K562 (cell line): ENCODE measurements around the gene HLA-E. TPM values are rescaled to one million over a fixed set of nuclear protein-coding genes. Genes with fewer than 3 reads are reported as not detected.

Experiments
- CBX3 ChIP-seq, 2 experiments: IDR thresholded peaks; 1 replicate in 1 of 2; 2 replicates in 1 of 2; pipeline ENCODE4 v1.6.1; 2012; ENCODE audit warnings: inconsistent platforms in 2 of 2, low read length in 2 of 2, borderline replicate concordance in 1 of 2, control low read depth in 1 of 2
- CXXC5 ChIP-seq: fragments of 250-450 bp; sonication (Bioruptor Pico); IDR thresholded peaks from 2 replicates; pipeline ENCODE4 v1.8.0; 2022; ENCODE audit warnings: inconsistent platforms, mild to moderate bottlenecking, moderate library complexity
- DPF2 ChIP-seq: fragments of 450-650 bp; IDR thresholded peaks from 2 replicates; pipeline ENCODE4 v1.6.1; 2016
- EHMT2 ChIP-seq: fragments of 450-650 bp; IDR thresholded peaks from 2 replicates; pipeline ENCODE4 v1.6.1; 2018; ENCODE audit warnings: antibody characterized with exemption
- ELF2 ChIP-seq: fragments of 250-450 bp; sonication (Bioruptor Pico); IDR thresholded peaks from 2 replicates; pipeline ENCODE4 v1.5.0; 2021; ENCODE audit warnings: mild to moderate bottlenecking
- GTF2E2 ChIP-seq: fragments of 200-800 bp; sonication (Bioruptor generic); IDR thresholded peaks from 2 replicates; pipeline ENCODE4 v1.6.1; 2016; ENCODE audit warnings: missing genetic modification characterization, missing compliant biosample characterization
- IRF2 ChIP-seq: sonication (generic); formaldehyde crosslinking; IDR thresholded peaks from 2 replicates; pipeline ENCODE4 v1.8.1; 2022; ENCODE audit warnings: mild to moderate bottlenecking, missing genetic modification reagents
- NR4A1 ChIP-seq, 2 experiments: fragments of 250-450 bp in 1 of 2; fragments of 450-650 bp in 1 of 2; sonication (Bioruptor Pico) in 1 of 2; IDR thresholded peaks; 2 replicates each; pipeline versions ENCODE4 v1.4.0 to v1.6.1; 2016 to 2020; ENCODE audit warnings: mild to moderate bottlenecking in 2 of 2, missing compliant biosample characterization in 1 of 2, missing genetic modification characterization in 1 of 2, moderate library complexity in 1 of 2
- PTBP1 ChIP-seq: fragments of 200-400 bp; formaldehyde crosslinking; IDR thresholded peaks from 2 replicates; pipeline ENCODE4 v1.6.1; 2017; ENCODE audit warnings: low read depth, low read length
- PYGO2 ChIP-seq: fragments of 450-650 bp; IDR thresholded peaks from 2 replicates; pipeline ENCODE4 v1.6.1; 2016; ENCODE audit warnings: mild to moderate bottlenecking, missing genetic modification characterization, moderate library complexity, missing compliant biosample characterization
- ZNF175 ChIP-seq: fragments of 200-800 bp; sonication (Bioruptor generic); IDR thresholded peaks from 2 replicates; pipeline ENCODE4 v1.6.1; 2016; ENCODE audit warnings: low read depth, mild to moderate bottlenecking, missing genetic modification characterization, missing compliant biosample characterization
- ZNF311 ChIP-seq: fragments of 250-450 bp; sonication (Bioruptor Pico); IDR thresholded peaks from 2 replicates; pipeline ENCODE4 v1.4.0; 2020; ENCODE audit warnings: mild to moderate bottlenecking, moderate library complexity
- ZNF436 ChIP-seq: fragments of 250-450, 450-650 bp; sonication (Bioruptor Pico); formaldehyde crosslinking; IDR thresholded peaks from 2 replicates; pipeline ENCODE4 v1.7.0; 2020; ENCODE audit warnings: mild to moderate bottlenecking
- polyA plus RNA-seq, 8 experiments: library from polyadenylated mRNA; depleted of rRNA in 4 of 8; stranded (reverse) in 5 of 8; unstranded in 3 of 8; fragments of >200 nt; fragmentation: Nextera tagmentation in 2 of 8; fragmentation: Illumina TruSeq in 1 of 8; extraction: Ambion mirVana in 2 of 8; extraction: Trizol in 1 of 8; gene quantifications; 2 replicates each; pipeline versions ENCODE4 v1.2.1 to v1.2.3, GENCODE V29; 2011 to 2014; ENCODE audit warnings: inconsistent platforms in 1 of 8, missing spikeins in 1 of 8
- total RNA-seq, 7 experiments: library from RNA; depleted of rRNA in 6 of 7; stranded (reverse); fragments of >200 nt in 6 of 7; fragmentation: Illumina TruSeq in 2 of 7; extraction: Trizol in 2 of 7; gene quantifications; 2 replicates each; pipeline versions ENCODE4 v1.2.1 to v1.2.3, GENCODE V29; 2011 to 2021; ENCODE audit warnings: low replicate concordance in 1 of 7
- TF ChIP-seq, protein P1 (sequence below), 2 experiments: fragments of 450-650 bp in 1 of 2; sonication (generic) in 1 of 2; formaldehyde crosslinking in 1 of 2; IDR thresholded peaks; 2 replicates each; pipeline versions ENCODE4 v1.7.1 to v1.9.0; 2016 to 2022; ENCODE audit warnings: inconsistent platforms in 1 of 2, mild to moderate bottlenecking in 1 of 2, missing genetic modification reagents in 1 of 2
- TF ChIP-seq, protein P2 (sequence below), 2 experiments: fragments of 200-800 bp in 1 of 2; sonication (Bioruptor generic) in 1 of 2; sonication (generic) in 1 of 2; formaldehyde crosslinking in 1 of 2; IDR thresholded peaks in 1 of 2; conservative IDR thresholded peaks in 1 of 2; 2 replicates each; pipeline versions ENCODE4 v1.5.0 to v1.6.1; 2016 to 2020; ENCODE audit warnings: missing compliant biosample characterization in 1 of 2, missing genetic modification characterization in 1 of 2, missing genetic modification reagents in 1 of 2

Gene HLA-E
- total and polyA plus RNA-seq, 9 of the 15 experiments (the other 6 are each of a cell fraction or from before 2014, with no cell fraction given): 3.2 to 39.9 (median 26.8) TPM

DNA sequence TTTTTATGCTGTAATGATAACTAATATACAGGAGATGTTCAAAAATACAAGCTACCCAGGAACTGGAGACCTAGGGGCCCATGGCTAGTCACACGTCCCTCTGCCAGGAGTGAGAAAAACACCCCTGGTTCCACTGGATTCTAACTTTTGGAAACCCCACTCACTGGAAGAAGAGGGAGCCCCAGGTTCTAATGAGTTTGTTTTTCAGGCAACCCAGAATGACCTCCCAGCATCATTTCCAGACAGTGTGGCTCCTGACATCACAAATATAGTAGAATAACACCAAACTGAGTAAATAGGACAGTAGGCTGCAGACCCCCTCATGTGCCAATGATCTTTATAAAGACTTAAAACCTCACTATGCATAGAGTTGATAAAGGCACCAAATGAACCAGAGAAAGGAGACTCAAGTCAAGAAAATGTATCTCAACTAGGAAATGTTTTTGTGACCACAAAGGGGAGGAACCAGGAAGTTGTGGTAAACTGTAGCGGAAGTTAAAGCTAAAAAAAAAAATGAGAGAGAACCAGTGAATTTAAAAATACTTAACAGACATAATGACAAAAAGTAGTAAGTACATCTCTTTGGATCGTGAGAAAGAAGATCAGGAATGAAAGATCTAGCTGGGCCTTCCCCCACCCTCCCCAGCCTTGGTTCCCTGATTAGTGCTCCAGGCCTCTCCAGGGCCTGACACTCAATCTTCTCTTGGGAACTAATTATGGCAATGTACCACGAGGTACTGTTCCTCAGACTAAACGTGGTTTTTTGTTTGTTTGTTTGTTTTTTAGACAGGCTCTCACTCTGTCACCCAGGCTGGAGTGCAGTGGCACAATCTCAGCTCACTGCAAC lies 19.8 kb downstream of the HLA-E start (continued):
- TF ChIP-seq ZNF311 (peak; percentile 39; the same call in 1 of the 2 replicates), ZNF175 (peak; percentile 84), NR4A1 (CRISPR knock-in tag; IDR thresholded peaks at IDR 0.05) (0 out of 2 replicates have a peak, but pooled peaks have one; percentile 27), NR4A1 (tag; IDR thresholded peaks at IDR 0.05) (no peak), CBX3 (IDR thresholded peaks at IDR 0.05; ENCODE audit: borderline replicate concordance in 1 of 2, low read length in 2 of 2) (peak in 1 of 2 experiments; percentile 24; a peak in 1 of 3 replicates), PTBP1 (no peak), ELF2 (0 out of 2 replicates have a peak, but pooled peaks have one; percentile 44), DPF2 (peak; percentile 61; the same call in 1 of the 2 replicates), PYGO2 (0 out of 2 replicates have a peak, but pooled peaks have one; percentile 15), GTF2E2 (tag) (0 out of 2 replicates have a peak, but pooled peaks have one; percentile 8), EHMT2 (0 out of 2 replicates have a peak, but pooled peaks have one; percentile 53), CXXC5 (CRISPR knock-in tag) (0 out of 2 replicates have a peak, but pooled peaks have one; percentile 22), IRF2 (CRISPR knock-in tag) (no peak), ZNF436 (CRISPR knock-in tag) (no peak)
- TF ChIP-seq, protein P1, sequence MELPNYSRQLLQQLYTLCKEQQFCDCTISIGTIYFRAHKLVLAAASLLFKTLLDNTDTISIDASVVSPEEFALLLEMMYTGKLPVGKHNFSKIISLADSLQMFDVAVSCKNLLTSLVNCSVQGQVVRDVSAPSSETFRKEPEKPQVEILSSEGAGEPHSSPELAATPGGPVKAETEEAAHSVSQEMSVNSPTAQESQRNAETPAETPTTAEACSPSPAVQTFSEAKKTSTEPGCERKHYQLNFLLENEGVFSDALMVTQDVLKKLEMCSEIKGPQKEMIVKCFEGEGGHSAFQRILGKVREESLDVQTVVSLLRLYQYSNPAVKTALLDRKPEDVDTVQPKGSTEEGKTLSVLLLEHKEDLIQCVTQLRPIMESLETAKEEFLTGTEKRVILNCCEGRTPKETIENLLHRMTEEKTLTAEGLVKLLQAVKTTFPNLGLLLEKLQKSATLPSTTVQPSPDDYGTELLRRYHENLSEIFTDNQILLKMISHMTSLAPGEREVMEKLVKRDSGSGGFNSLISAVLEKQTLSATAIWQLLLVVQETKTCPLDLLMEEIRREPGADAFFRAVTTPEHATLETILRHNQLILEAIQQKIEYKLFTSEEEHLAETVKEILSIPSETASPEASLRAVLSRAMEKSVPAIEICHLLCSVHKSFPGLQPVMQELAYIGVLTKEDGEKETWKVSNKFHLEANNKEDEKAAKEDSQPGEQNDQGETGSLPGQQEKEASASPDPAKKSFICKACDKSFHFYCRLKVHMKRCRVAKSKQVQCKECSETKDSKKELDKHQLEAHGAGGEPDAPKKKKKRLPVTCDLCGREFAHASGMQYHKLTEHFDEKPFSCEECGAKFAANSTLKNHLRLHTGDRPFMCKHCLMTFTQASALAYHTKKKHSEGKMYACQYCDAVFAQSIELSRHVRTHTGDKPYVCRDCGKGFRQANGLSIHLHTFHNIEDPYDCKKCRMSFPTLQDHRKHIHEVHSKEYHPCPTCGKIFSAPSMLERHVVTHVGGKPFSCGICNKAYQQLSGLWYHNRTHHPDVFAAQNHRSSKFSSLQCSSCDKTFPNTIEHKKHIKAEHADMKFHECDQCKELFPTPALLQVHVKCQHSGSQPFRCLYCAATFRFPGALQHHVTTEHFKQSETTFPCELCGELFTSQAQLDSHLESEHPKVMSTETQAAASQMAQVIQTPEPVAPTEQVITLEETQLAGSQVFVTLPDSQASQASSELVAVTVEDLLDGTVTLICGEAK (IDR thresholded peaks at IDR 0.05): peak; percentile 80
- TF ChIP-seq, protein P1 (CRISPR knock-in tag; IDR thresholded peaks at IDR 0.05): no peak
- TF ChIP-seq, protein P2, sequence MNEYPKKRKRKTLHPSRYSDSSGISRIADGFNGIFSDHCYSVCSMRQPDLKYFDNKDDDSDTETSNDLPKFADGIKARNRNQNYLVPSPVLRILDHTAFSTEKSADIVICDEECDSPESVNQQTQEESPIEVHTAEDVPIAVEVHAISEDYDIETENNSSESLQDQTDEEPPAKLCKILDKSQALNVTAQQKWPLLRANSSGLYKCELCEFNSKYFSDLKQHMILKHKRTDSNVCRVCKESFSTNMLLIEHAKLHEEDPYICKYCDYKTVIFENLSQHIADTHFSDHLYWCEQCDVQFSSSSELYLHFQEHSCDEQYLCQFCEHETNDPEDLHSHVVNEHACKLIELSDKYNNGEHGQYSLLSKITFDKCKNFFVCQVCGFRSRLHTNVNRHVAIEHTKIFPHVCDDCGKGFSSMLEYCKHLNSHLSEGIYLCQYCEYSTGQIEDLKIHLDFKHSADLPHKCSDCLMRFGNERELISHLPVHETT (CRISPR knock-in tag; conservative IDR thresholded peaks at IDR 0.05 in 1 of 2, IDR thresholded peaks at IDR 0.05 in 1 of 2): peak in 1 of 2 experiments; percentile 23; a peak in 2 of 4 replicates
